Upper lobe of right lung (tissue), 1 donor: ENCODE results near the gene ANKMY1. TPM values are rescaled to one million over a fixed set of nuclear protein-coding genes. Genes with fewer than 3 reads are reported as not detected.

Source experiments
- ATAC-seq: fragments of 200-7000 bp; cut with Tn5 transposase; one replicate; pipeline ENCODE4 v1.9.1; 2020; ENCODE audit warnings: mild to moderate bottlenecking, moderate library complexity
- DNase-seq: peaks from one replicate; pipeline ENCODE4 v3.0.0-alpha.2; 2020
- H3K27ac ChIP-seq: fragments of 200-600 bp; one replicate; pipeline ENCODE4 v1.8.0; 2022
- H3K27me3 ChIP-seq: fragments of 200-600 bp; one replicate; pipeline ENCODE4 v1.8.0; 2022; ENCODE audit warnings: mild to moderate bottlenecking
- H3K36me3 ChIP-seq: fragments of 200-600 bp; one replicate; pipeline ENCODE4 v1.8.0; 2022
- H3K4me1 ChIP-seq: fragments of 200-600 bp; one replicate; pipeline ENCODE4 v1.8.0; 2022
- H3K4me3 ChIP-seq: fragments of 200-600 bp; one replicate; pipeline ENCODE4 v1.8.0; 2022; ENCODE audit warnings: mild to moderate bottlenecking
- H3K9me3 ChIP-seq: fragments of 200-600 bp; one replicate; pipeline ENCODE4 v1.8.0; 2022
- intact Hi-C: fragments of 100-400 bp; cut with DNase I; formaldehyde crosslinking; loops from one replicate; pipeline ENCODE4 v1.11.0; 2022
- total RNA-seq: library from RNA; stranded (reverse); fragmentation: NEBNext Ultra II Directional; extraction: Animal tissue kit (Norgen Biotek cat#: 25700); gene quantifications from one replicate; pipeline ENCODE4 v1.2.1, GENCODE V29; 2021
- TF ChIP-seq, protein P1 (sequence below): fragments of 200-600 bp; IDR thresholded peaks from one replicate; pipeline ENCODE4 v1.8.0; 2022; ENCODE audit warnings: antibody characterized with exemption
- donor health status: DM: no; HTN: yes; CAD: no; lungs with severe emphysema.

The ANKMY1 gene
- total RNA-seq, 1 donor from 2014 or later: 19.3 TPM

DNA sequence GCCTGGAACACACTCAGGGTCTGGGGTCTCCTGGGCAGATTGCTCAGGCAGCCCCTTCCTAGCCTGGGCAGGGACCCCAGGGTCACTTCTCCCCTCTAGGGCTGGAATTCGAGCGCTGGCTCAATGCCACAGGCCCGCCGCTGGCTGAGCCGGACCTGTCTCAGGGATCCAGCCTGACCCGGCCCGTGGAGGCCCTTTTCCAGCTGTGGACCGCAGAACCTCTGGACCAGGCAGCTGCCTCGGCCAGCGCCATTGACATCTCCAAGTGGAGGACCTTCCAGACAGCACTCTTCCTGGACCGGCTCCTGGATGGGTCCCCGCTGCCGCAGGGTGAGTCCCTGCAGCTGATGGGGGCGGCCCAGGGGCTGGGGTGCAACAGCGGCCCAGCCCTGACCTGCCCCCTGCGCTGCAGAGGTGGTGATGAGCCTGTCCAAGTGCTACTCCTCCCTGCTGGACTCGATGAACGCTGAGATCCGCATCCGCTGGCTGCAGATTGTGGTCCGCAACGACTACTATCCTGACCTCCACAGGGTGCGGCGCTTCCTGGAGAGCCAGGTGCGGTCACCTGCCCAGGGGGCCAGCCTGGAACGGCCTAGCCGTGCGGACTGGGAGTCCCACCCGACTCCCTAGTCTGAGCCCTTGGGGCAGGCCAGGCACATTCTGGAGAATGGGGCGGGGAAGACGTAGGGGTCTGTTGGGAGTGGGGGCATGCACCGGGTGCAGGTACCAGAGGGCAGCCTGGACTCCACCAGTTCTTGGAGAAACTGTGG, 18.8 kb upstream of the ANKMY1 start:
- TF ChIP-seq, protein P1, sequence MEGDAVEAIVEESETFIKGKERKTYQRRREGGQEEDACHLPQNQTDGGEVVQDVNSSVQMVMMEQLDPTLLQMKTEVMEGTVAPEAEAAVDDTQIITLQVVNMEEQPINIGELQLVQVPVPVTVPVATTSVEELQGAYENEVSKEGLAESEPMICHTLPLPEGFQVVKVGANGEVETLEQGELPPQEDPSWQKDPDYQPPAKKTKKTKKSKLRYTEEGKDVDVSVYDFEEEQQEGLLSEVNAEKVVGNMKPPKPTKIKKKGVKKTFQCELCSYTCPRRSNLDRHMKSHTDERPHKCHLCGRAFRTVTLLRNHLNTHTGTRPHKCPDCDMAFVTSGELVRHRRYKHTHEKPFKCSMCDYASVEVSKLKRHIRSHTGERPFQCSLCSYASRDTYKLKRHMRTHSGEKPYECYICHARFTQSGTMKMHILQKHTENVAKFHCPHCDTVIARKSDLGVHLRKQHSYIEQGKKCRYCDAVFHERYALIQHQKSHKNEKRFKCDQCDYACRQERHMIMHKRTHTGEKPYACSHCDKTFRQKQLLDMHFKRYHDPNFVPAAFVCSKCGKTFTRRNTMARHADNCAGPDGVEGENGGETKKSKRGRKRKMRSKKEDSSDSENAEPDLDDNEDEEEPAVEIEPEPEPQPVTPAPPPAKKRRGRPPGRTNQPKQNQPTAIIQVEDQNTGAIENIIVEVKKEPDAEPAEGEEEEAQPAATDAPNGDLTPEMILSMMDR: no peak
- DNase-seq (no peak), ATAC-seq (no peak)
- H3K27ac ChIP-seq: no peak overlapping the region
- H3K4me1 ChIP-seq: peaks cover 24% of the 10 kb centered on the region
- no peaks in the 10 kb centered on the region for H3K9me3 ChIP-seq
- intact Hi-C loops: no loop called here
- H3K27me3 ChIP-seq: no peaks in the 10 kb centered on the region
- peaks cover 56% of the 10 kb centered on the region for H3K36me3 ChIP-seq
- H3K4me3 ChIP-seq: no peak overlapping the region

DNA sequence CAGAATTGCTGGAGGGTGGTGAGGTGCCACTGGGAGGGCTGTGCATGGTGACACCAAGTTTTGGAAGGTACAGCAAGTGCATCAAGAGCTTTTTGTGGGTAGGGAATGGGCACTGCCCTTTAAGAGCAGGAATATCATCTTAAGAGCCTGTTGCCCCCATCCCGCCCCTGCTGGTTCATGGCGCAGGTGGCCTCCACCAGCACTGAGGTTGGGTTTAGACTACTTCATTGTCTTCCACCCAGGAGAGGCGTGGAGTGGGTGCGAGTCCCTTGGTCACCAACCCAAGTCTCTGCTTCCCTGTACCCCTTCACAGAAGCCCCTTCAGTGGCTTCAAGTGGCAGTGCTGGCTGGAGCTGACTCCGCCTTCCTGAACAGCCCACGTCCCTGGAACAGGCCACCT, 18.2 kb upstream of the ANKMY1 start:
- DNase-seq (no peak), ATAC-seq (no peak)
- no peaks in the 10 kb centered on the region for H3K27me3 ChIP-seq
- H3K36me3 ChIP-seq: peaks cover 56% of the 10 kb centered on the region
- no peak overlapping the region for H3K27ac ChIP-seq
- H3K4me3 ChIP-seq: no peak overlapping the region
- no peaks in the 10 kb centered on the region for H3K9me3 ChIP-seq
- intact Hi-C loops: no loop called here
- peaks cover 24% of the 10 kb centered on the region for H3K4me1 ChIP-seq
- TF ChIP-seq, protein P1: no peak

- intact Hi-C loops: no loop called here
- DNase-seq (peak; percentile 59), ATAC-seq (no peak)
- Histone ChIP-seq H3K4me1 (peaks cover 26% of the 10 kb centered on the region), H3K4me3 (no peak overlapping the region), H3K9me3 (no peaks in the 10 kb centered on the region), H3K27ac (no peak overlapping the region), H3K36me3 (peaks cover 56% of the 10 kb centered on the region), H3K27me3 (no peaks in the 10 kb centered on the region)
- TF ChIP-seq, protein P1: no peak
Measured at GRCh38 chr2:240575101-240575965, 17.5 kb upstream of the ANKMY1 start.

DNA sequence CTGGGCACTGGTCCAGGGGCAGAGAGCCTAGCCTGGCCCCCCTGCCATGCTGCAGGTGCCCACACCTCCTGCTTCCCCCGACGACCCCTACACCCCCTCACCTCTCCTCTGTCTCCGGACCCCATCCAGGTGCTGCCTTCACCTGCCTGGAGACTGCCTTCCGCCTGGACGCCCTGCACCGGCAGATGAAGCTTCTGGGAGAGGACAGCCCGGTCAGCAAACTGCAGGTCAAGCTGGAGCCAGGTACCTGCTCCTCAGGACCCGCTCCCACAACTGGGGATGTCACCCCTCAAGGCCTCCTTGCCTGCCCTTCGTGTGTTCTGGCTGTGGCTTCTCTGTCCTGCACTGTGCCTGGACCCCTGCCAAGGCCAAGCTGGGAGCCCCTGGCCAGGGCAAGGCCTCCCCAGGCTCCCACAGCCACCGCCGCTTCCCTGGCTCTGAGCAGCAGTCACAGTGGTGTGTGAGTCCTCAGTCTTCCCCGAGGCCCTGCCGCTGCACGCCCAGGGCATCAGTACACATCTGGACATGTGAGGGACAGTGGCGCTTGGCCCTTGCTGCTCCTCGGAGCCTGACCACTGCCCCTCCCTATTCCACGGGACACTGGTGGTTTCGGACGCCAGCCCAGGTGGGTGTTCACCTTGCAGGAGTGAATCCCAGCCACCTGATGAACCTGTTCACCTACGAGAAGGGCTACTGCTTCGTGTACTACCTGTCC, 16.8 kb upstream of the ANKMY1 start:
- Histone ChIP-seq H3K27ac (no peak overlapping the region), H3K27me3 (no peaks in the 10 kb centered on the region), H3K36me3 (peaks cover 56% of the 10 kb centered on the region), H3K4me1 (peaks cover 26% of the 10 kb centered on the region), H3K9me3 (no peaks in the 10 kb centered on the region), H3K4me3 (no peak overlapping the region)
- intact Hi-C loops: no loop called here
- DNase-seq: peak; percentile 62
- TF ChIP-seq, protein P1: no peak
- no peak for ATAC-seq

DNA sequence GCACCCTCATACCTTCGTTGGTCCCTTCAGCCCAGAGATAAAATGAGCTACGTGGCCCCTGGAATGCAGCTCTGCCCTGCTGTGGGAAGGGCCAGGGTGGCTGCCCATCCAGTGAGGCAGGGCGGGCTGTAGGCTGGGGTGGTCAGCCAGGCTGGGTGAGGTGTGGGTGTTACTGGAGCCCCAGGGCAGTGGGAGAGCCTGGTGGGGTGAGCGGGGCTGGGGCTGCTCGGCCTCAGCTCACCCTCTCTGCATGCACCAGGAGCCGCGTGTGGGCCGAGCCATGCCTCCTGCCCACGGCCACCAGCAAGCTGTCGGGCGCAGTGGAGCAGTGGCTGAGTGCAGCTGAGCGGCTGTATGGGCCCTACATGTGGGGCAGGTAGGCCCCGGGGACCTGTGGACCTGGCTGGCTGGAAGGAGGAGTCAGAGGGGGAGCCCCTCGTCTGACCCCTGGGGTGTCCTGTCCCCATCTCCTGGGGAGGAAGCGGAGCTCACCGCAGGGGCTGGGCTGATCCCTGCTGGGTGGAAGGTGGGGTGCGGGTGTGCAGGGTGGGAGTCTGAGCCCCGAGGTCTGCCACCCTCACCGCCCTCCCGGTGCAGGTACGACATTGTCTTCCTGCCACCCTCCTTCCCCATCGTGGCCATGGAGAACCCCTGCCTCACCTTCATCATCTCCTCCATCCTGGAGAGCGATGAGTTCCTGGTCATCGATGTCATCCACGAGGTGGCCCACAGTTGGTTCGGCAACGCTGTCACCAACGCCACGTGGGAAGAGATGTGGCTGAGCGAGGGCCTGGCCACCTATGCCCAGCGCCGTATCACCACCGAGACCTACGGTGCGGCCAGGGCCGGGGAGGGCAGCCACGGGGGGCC, 16.0 kb upstream of the ANKMY1 start:
- TF ChIP-seq, protein P1: no peak
- ATAC-seq: no peak
- peak; percentile 62 for DNase-seq
- H3K36me3 ChIP-seq: peaks cover 56% of the 10 kb centered on the region
- no peaks in the 10 kb centered on the region for H3K27me3 ChIP-seq
- H3K9me3 ChIP-seq: no peaks in the 10 kb centered on the region
- H3K4me3 ChIP-seq: no peak overlapping the region
- H3K4me1 ChIP-seq: peaks cover 22% of the 10 kb centered on the region
- H3K27ac ChIP-seq: no peak overlapping the region
- intact Hi-C loops: no loop called here
